GM19452 (cell line): ENCODE data around the gene RASA4B.
A peak's percentile ranks its signal among the peaks of the same experiment; 100 is the strongest.
"Not testable (repeated sequence)": the region's sequence is repeated elsewhere in the genome, so short reads cannot be mapped to it uniquely, and the experiment has no call there.

Experiments used
- ATAC-seq: cut with Tn5 transposase; IDR thresholded peaks from one replicate; pipeline ENCODE4 v1.9.1; 2021; ENCODE audit not compliant: unreplicated experiment

RASA4B gene

DNA sequence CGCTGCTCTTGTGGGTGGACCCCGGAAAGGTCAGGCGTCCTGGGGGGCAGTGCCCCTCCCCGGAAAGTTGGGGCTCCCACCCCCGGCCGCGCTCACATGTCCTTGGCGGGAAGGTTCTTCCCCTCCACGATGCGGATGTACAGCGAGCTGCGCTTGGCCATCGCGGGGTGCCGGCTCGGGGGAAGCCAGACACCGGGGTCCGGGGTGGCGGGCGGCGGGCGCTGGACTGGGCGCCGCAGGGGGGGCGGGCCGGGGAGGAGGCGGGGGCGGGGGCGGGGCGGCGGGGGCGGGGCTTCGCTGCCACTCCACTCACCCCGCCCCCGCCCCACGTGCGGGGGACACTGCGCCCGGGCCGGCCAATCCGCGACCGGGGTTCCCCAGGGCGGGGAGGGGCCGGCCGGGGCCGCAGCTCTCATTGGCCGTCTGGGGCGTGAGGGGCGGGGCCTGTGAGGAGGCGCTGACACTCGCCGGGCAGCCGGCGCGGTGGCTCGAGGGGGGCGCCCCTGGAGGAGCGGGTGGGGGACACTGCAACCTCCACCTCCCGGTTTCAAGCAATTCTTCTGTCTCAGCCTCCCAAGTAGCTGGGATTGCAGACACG is at the start of gene RASA4B:
Gene RASA4B, minus strand, starts transcription at position 228 of the 598 bp plus-strand sequence. Its CDS starts 67 bp downstream, at position 161.
- ATAC-seq: peak; percentile 71

DNA sequence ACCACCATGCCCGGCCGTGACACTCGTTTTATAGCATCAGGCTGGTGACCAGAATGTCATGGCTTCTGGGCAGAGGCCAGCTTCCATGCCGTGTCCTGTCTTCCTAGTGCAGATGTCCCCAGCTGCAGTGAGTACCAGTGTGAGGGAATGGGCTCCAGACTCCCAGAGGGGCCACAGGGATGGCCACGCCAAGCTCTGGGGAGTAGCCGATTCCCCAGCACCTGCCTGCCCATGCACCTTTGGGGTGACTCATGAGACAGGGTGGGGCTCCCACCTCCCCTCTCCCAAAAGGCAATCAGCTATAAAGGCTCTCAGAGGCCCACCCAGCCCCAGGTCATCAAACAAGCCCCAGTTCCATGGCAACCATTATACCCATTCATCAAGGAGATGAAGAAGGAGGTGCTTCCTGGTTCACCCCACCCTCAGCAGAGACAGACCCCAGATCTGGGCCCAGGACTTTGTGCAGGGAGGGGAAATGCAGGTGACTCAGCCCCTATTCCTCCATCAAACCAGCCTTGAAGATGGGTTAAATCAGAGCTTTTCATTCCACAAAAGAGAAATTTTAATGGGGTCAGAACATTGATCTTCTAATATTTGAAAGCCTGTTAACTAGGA is 33.3 kb upstream of the RASA4B start, which contains the start of gene SPDYE2:
Gene SPDYE2, plus strand, starts transcription at position 419 of the 615 bp plus-strand sequence. CDS start 2,030 bp downstream, outside the sequence.
- not testable (repeated sequence) for ATAC-seq

DNA sequence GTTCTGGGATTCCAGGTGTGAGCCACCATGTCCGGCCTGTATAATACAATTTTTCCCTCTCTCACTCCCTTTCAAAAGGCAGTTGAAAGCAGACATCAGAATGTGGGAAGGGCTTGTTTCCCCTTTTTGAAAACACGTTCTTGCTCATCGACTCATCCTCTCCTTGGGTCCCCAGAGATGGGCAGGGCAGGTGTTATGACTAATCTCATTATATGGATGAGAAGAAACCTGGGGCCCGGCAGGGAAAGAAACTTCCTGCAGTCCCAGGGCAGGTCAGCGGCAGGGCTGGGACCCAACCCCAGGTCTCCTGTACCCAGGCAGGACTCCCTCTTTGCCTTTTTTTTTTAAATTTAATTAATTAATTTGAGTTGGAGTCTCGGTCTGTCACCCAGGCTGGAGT is 28.8 kb upstream of the RASA4B start:
- ATAC-seq: peak; percentile 73

DNA sequence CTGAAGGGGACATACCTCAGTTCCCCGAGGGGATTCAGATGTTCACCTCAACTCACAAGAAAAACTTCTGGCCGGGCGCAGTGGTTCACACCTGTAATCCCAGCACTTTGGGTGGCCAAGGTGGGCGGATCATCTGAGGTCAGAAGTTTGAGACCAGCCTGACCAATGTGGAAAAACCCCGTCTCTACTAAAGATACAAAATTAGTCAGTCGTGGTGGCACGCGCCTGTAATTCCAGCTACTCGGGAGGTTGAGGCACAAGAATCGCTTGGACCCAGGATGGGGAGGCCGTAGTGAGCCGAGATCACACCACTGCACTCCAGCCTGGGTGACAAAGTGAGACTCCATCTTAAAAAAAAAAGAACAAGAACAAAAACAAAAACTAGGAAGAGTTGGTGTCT is 27.7 kb upstream of the RASA4B start:
- ATAC-seq: not testable (repeated sequence)

DNA sequence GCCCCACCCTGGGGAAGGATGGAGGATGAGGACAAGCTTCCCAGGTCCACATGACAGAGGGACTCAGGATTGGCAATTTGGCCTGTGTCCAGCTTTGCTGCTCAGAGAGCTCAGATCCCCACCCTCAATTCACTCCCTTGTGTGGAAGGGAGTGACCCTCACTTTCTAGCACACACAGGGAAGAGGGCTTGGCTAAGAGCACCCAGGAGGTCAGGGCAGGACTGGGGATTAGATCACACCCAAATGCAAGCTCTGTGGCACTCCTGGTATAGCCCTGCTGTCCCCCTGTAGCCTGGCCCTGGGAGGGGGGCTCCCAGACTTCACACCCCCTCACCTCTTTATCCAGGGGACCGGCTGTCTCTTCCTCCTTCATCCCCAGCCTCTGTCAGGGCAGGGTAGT is 26.8 kb upstream of the RASA4B start:
- ATAC-seq: not testable (repeated sequence)

DNA sequence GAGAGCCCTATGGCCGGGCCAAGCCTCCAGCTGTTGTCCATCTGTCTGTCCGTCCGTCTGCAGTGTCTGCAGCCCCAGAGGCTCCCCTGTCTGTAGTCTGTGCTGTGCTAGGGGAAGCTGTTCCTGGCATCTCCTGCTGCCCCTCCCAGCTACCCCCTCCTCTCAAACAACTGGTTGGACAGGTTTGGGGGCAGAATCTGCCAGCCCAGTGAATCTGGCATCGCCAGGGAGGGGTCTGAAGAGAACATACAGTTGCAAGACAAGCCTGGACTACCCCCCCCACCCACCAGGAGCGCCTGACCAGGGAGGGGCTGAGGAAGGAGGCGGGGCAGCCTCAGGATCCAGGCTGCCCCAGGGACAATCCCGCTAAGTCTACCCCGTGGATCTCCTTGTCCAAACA is 26.0 kb upstream of the RASA4B start, which contains the start of gene UPK3BL2:
Gene UPK3BL2, minus strand, starts transcription at position 101 of the 400 bp plus-strand sequence. Its CDS starts 60 bp downstream, at position 41.
- not testable (repeated sequence) for ATAC-seq

DNA sequence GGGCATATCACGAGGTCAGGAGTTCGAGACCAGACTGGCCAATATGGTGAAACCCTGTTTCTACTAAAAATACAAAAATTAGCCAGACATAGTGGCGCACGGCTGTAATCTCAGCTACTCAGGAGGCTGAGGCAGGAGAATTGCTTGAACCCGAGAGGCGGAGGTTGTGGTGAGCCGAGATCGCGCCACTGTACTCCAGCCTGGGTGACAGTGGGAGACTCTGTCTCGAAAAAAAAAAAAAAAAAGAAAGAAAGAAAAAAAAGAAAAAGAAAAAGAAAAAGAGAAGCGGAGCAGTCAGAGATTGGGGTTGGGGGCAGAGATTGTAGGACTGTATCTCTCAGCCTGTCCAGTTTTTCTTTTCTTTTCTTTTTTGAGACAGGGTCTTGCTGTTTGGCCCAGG is 25.2 kb upstream of the RASA4B start:
- ATAC-seq: not testable (repeated sequence)

DNA sequence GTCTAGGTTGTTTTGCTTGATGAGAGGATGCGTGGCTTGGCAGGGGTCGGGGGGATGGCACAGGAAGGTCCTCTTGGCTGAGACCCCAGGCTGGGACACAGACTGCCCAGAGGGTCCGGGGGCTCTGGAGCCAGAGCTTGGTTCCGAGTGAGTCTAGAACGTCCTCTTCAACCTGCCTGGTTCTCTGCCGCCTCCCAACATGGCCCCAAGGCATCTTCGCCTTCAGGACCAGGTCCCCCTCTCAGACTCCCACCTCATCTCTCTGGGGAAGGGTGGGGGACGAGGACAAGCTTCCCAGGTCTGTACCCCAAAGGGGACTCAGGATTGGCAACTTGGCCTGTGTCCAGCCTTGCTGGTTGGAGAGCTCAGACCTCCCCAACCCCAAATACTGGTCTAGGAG is 24.5 kb upstream of the RASA4B start:
- not testable (repeated sequence) for ATAC-seq

DNA sequence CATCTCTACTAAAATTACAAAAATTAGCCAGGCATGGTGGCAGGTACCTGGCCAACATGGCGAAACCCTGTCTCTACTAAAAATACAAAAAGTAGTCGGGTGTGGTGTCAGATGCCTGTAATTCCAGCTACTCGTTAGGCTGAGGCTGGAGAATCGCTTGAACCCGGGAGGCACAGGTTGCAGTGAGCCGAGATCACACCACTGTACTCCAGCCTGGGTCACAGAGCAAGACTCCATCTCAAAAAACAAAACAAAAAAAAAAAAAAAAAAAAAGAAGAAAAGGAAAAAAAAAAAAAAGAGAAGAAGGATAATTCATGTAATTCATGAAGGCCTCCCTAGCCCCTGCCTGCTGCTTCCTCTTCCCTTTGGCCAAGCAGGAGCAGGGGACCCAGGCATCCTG is 23.0 kb upstream of the RASA4B start:
- ATAC-seq: not testable (repeated sequence)

DNA sequence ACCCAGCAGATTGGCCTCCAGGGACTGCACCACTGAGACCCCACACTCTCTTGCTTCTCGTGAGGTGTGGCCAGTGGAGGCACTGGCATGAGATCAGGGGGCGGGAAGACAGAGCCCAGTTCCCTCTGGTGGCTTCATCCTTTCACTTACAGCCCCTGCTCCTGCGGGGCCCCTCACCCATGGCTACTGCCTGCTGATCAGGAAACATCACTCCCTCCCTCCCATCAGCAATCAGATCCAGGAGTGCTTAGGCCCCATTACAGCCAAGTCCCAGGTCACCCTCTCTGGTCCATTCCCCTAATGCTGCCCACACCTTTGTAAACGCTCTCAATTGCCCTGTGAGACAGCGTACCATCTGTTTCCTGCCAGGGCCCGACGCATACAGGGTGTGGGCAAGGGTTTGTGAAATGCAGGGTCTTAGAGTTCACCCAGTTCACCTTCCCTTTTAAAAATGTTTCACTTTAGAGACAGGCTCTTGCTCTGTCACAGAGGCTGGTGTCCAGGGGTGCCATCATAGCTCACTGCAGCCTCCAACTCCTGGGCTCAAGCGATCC is 17.6 kb upstream of the RASA4B start:
- ATAC-seq: not testable (repeated sequence)

DNA sequence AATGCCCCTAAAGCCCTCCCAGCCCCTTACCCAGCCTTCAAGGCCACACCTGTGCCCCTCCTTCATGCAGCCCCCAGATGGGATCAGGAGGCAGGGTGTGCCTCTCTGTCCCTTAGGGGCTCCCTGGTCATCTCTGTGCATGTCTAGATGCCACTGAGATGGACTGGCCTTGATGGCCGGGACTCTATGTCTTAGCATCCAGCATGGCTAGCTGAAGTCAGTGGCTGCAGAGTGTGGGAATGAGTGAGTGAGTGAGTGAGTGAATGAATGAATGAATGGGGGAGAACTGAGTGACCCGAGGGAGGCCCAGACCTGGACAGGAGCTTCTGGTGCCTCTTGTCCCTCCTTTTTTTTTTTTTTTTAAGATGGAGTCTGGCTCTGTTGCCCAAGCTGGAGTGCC is 14.6 kb upstream of the RASA4B start:
- ATAC-seq: not testable (repeated sequence)

DNA sequence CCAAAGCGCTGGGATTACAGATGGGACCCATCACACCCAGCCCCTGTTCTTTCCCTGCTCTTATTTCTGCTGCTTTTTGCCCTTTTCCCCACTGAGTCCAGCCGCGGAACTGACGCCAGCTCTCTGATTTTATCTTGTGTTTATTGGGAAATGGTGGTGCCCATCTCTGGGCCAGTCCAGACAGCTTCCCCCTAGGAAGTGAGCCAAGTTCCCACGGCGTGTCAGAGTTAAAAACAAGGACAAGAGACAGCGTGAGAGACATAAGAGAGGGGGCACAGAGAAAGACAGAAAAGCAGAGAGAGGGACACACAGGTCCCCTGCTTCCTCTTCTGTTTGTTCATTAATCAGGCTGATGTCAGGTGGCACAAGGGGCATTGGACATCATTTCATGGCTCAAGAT is 14.0 kb upstream of the RASA4B start:
- not testable (repeated sequence) for ATAC-seq

DNA sequence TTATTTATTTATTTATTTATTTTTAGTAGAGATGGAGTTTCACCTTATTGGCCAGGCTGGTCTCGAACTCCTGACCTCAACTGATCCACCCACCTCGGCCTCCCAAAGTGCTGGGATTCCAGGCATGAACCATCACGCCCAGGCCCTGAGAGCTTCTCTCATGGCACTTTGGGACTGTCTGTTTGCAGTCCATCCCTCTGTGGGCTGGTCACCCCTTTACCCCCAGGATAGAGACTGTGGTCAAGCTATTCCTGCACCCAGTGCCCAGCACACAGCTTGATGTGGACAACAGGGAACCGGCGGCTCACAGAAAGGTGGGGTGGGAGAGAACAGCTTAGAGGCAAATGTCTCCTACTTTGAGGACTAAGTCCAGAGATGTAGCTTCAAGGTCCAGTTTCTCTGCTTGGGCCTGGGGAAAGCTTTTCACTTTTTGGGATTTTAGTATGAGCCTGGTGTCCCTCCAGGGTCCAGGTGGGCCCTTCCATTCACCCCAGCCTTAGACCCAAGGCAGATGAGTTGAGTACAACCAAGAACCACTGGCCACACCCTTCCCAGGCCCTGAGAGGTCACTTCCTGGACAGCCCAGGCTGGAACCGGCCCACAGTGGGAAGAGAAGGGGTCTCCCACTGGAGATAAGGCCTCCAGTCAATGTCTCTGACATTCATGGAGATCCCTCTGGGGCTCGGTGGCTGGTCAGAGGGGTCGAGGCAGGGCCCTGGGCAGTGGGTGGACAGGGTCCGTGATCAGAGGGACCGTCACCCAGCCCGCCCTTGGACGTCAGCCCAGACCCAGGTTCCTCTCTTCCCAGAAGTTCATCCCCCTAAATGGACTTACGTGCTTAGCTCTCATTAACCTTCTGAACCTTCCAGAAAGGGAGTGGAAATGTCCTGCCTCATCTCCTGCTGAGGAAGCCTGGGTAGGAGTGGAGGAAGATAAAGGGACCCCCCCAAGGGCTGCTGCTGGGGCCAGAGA is 10.5 kb upstream of the RASA4B start:
- not testable (repeated sequence) for ATAC-seq

DNA sequence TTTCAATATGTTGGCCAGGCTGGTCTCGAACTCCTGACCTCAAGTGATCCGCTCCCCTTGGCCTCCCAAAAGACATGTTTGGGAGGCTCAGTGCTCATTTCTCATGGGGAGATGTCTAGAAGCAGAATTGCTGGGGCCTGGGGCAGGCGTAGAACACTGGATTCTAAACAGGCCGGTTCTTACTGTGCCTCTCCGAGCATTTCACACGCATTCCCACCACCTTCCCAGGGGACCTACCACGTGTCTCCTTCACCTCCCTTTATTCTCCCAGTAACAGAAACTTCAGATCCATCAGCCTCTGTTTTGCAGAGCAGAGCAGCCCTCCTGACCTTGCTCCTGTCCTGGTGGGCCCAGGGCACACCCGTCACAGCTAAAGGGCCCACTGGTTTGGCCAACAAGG is 9.6 kb upstream of the RASA4B start:
- not testable (repeated sequence) for ATAC-seq

DNA sequence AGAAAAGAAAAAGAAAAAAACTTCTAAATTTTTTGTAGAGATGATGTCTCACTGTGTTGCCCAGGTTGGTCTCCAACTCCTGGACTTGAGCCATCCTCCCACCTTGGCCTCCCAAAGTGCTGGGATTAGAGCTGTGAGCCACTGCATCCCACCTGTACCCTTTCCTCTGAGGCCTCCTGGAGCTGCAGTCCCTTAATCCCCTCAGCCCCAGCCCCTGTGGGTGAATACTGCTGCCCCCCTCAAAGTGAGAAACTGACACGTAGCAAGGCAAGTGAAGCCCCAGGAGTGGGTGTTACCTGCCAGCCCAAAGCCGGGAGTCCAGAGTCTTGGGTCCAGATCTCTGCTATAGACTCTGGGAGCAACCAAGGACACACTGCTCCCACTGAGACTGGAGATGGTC is 7.2 kb upstream of the RASA4B start:
- not testable (repeated sequence) for ATAC-seq

DNA sequence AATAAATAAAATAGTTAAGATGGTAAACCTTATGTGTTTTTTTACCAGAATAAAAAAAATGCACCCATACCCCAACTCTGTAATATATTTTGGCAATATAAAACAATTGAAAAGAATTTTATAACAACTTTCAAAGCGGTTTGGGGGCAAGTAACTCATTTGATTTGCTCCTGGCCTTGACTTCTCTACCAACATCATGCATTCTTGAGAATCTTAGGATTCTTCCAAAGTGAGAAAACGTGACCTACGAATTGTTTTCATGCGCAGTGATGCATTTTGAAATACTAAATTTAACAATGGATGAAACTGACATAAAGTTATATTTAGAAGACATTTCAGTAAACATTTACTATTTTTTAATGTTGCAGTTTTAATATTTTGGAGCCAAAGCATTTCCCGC is 3.2 kb upstream of the RASA4B start:
- ATAC-seq: not testable (repeated sequence)

DNA sequence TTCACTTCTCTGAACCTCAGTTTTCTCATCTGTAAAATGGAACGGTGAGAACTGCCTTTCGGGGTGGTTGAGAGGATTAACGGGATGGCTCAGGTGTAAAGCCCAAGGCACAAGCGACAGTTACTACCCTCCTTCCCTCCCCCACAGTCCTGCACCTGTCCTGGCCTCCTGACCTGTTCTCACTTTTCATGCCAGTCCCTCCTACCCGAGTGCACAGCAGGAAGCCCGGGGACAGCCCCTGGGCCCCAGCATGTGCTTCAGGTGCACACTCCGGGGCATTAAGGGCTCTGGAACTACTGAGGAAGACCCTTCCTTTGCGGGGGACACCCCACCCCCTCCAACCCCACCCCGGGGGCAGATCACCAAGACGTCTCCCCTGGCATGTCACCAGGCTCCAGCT is 626 bp downstream of the RASA4B start:
- ATAC-seq: not testable (repeated sequence)

DNA sequence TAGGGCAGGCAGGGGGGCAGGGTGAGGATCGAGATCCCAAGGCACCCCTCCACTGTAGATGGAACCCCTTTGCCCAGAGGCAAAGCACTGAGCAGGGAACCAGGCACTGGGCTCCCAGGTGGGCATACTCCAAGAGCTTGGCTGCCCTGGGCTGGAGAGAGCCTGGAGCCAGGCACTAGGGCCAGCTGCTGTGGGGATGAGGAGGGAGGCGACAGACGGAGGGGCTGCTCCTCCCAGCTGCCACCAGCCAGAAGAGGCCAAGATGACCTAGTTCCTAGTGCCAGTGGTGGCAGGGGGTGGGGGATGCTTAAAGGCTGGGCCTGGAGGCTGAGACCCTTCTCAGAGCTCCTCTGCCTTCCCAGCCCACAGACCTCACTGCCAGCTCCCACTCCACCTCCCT is 1.7 kb downstream of the RASA4B start:
- not testable (repeated sequence) for ATAC-seq

DNA sequence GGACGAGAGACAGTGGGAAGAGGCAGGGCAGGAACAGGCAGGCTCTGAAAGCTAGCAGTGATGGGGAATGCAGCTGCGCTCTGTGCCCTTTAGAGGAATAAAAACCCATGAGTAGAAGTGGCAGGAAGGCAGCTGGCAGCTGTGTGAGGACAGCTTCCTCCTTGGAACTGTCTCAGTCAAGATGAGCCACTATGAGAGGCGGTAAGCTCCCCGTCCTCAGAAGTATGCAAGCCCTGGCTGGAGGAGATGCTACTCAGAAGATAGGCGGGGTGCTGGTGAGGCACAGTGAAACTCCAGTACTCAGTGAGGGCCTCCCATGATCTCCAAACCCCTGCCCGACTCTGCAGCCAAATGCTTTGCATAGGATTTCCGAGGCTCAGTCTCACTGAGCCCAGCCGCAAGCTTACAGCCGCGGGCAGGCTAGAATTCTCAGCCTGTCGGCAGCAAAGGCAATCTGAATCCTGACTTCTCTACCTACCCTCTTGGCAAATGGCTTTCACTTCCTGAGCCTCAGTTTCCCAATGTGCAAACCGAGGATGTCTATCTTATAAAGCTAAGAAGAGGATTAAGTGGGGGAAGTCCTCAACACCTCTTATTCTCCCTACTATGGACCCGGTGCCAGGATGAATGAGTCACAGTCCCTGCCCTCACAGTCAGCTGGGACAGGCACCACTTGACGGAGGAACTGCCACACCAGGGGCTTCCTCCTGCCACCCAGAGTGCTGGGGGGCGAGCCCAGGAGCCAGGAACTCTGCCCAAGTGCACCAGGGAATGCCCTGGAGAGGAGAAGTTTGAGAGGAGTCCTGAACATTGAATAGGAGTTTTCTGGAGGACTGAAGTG is 2.5 kb downstream of the RASA4B start:
- ATAC-seq: peak; percentile 69

DNA sequence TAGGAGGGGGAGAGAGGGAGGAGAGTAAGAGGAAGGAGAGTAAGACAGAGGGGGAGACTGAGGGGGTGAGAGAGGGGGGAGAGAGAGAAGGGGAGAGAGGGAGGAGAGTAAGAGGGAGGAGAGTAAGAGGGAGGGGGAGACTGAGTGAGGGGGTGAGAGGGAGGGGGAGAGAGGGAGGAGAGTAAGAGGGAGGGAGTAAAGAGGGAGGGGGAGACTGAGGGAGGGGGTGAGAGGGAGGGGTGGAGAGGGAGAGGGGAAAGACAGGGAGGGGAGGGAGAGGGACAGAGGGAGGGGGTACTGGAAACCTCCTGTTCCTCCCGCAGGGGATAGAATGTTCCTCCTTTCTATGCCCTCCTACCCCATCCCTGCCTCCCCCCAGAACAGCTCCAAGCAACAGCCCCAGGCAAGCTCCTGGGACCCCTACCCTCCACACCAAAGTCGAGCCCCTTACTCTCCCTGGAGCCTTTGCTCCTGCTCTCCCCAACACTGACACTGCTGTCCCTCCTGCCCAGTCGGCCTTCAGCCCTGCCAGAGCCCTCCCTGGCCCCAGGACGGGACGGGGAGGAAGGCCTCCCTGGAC is 4.8 kb downstream of the RASA4B start:
- ATAC-seq: not testable (repeated sequence)
